A673 (cell line): ENCODE data around the gene MBD3L1.

Source experiments
- EZH2 ChIP-seq: fragments of 200-600 bp; sonication (generic); IDR thresholded peaks from 2 replicates; pipeline ENCODE4 v1.6.1; 2017; ENCODE audit warnings: borderline replicate concordance, low read depth, mild to moderate bottlenecking, mixed read lengths, antibody characterized with exemption, low read length; ENCODE audit not compliant: poor library complexity, severe bottlenecking
- TF ChIP-seq, protein P1 (sequence below): fragments of 300-800, 200-600 bp; sonication (generic); conservative IDR thresholded peaks from 2 replicates; pipeline ENCODE4 v1.5.1; 2017; ENCODE audit warnings: low read depth, mild to moderate bottlenecking, antibody characterized with exemption, low read length, moderate library complexity, mixed read lengths

DNA sequence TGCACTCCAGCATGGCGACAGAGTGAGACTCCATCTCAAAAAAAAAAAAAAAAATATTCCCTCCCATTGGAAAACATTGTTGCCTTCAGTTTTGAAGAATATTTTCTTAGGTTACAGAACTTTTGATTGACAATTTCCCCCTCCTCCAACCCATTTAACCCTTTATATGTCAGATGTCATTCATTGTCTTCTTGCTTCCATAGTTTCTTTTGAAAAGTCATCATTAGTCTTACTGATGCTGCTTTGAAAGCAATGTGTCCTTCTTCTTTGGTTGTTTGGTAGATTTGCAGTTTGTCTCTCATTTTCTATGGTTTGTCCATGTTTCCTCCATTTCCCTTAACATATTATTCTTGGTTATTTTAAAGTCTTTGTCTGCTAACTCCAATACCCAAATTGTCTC is 25.5 kb upstream of the MBD3L1 start:
- TF ChIP-seq, protein P1, sequence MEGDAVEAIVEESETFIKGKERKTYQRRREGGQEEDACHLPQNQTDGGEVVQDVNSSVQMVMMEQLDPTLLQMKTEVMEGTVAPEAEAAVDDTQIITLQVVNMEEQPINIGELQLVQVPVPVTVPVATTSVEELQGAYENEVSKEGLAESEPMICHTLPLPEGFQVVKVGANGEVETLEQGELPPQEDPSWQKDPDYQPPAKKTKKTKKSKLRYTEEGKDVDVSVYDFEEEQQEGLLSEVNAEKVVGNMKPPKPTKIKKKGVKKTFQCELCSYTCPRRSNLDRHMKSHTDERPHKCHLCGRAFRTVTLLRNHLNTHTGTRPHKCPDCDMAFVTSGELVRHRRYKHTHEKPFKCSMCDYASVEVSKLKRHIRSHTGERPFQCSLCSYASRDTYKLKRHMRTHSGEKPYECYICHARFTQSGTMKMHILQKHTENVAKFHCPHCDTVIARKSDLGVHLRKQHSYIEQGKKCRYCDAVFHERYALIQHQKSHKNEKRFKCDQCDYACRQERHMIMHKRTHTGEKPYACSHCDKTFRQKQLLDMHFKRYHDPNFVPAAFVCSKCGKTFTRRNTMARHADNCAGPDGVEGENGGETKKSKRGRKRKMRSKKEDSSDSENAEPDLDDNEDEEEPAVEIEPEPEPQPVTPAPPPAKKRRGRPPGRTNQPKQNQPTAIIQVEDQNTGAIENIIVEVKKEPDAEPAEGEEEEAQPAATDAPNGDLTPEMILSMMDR = no peak
- TF ChIP-seq EZH2 = no peak
